GM12872 (cell line): ENCODE measurements around the gene MED12.

ENCODE experiments used
- CTCF ChIP-seq: IDR thresholded peaks from 3 replicates; pipeline ENCODE4 v1.5.1; 2011; ENCODE audit warnings: low read depth, mild to moderate bottlenecking, low read length, moderate library complexity; ENCODE audit not compliant: insufficient read depth

MED12 gene

DNA sequence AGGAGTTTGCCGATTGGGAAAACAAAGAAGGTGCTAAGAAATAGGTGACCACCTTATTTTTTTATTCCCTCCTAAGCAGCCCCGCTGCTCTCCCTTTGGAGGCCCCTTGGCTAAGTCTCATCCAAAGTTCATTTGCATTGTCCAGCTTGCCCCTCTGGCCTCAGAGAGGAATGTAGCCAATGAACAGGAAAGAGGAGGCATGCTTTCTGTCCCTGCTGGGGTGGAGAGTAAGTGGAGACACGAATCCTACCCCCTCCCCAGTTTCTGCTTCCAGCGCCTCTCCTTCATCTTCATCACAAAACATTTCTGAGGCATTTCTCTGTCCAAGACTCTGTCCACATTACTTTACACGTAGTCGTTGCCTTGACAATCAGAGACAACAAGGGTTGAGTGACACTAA, 64.9 kb downstream of the MED12 start:
- TF ChIP-seq CTCF: no peak

GRCh38 chrX:71184092-71184491, 65.7 kb downstream of the MED12 start:
- TF ChIP-seq CTCF: no peak

DNA sequence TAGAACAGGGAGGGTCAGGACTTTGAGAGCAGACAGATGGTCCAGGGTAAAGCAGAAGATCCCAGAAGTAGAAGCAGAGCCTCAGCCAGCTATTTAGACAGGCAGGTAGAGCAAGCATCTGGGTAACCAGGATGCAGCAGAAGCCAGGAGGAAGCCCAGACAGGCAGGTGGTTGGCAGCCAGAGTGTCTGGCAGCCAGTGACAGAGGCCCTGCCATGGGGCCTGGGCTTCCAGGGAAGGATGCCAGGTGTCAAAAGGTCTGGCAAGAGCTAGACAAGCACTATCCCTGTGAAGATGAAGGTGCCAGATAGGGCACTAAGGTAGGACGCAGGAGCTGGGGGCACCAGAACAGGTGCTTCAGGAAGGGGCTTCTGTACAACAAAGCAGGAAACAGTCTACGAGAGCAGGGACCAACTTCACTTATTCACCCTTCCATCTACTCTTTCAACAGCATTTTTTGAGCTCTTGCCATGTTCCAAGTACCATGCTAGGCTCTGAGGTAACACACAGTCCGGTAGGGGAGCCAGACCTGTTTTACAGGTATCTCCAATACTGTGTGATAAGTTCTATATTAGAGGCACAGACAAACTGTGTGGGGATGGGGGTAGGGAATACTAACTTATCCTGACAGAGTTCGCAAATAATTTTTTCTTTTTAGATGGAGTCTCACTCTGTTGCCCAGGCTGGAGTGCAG, 66.6 kb downstream of the MED12 start:
- no peak for TF ChIP-seq CTCF

GRCh38 chrX:71191248-71191647, 72.9 kb downstream of the MED12 start:
- no peak for TF ChIP-seq CTCF
